ENCODE results near the gene CPVL. TPM values are rescaled to one million over a fixed set of nuclear protein-coding genes. Genes with fewer than 3 reads are reported as not detected.

The CPVL gene
- total and polyA plus RNA-seq, 4 donors: 6.0 to 39.0 (median 12.9) TPM

DNA sequence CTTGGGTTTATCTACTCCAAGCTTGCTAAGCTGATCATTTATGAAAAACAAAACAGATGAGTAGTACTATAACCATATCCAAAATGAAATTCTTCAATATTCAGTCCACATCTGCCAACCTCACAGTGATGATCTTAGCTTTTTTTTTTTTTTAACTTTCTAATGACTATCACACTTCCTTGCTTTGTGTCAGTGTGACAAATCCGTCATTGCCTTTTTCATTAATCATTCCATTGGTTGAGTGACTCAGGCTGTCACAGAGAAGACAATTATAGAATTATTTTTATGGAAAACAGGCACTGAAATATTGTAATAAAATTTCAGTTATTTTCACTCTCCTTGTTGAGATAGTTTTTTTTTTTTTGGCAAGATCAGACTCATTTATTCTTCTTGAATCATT lies 70.7 kb downstream of the CPVL start:
- Histone ChIP-seq H3K9me3 (ENCODE audit: control insufficient read depth in 4 of 4, low read length in 3 of 4) (no peaks in the 10 kb centered on the region), H3K27ac (ENCODE audit: low read depth in 1 of 2, low read length in 2 of 2) (no peak overlapping the region), H3K4me3 (ENCODE audit: low read depth in 1 of 3, low read length in 3 of 3) (no peak overlapping the region), H3K36me3 (ENCODE audit: control insufficient read depth in 4 of 4, insufficient read depth in 3 of 4, low read depth in 1 of 4, low read length in 3 of 4) (no peaks in the 10 kb centered on the region), H3K27me3 (ENCODE audit: control insufficient read depth in 4 of 4, insufficient read depth in 4 of 4, low read length in 3 of 4) (no peaks in the 10 kb centered on the region), H3K4me1 (ENCODE audit: control insufficient read depth in 4 of 4, insufficient read depth in 4 of 4, low read length in 3 of 4) (no peaks in the 10 kb centered on the region), H3K9ac (ENCODE audit: low read depth in 1 of 2, low read length in 2 of 2) (no peak overlapping the region)
- no peak for DNase-seq (ENCODE audit: low spot score)
- TF ChIP-seq HNF4G (IDR thresholded peaks at IDR 0.05) (no peak), HNF4A (conservative IDR thresholded peaks at IDR 0.05) (no peak), FOXA1 (IDR thresholded peaks at IDR 0.05) (no peak), YY1 (IDR thresholded peaks at IDR 0.05) (no peak), EGR1 (IDR thresholded peaks at IDR 0.05; ENCODE audit: low read depth in 2 of 2) (no peak), MAX (IDR thresholded peaks at IDR 0.05) (no peak), SP1 (IDR thresholded peaks at IDR 0.05) (no peak), NR2F2 (IDR thresholded peaks at IDR 0.05) (no peak), RAD21 (IDR thresholded peaks at IDR 0.05) (no peak), JUND (IDR thresholded peaks at IDR 0.05) (no peak), TAF1 (conservative IDR thresholded peaks at IDR 0.05) (no peak), FOXA2 (IDR thresholded peaks at IDR 0.05) (no peak), GABPA (IDR thresholded peaks at IDR 0.05 in 1 of 2, conservative IDR thresholded peaks at IDR 0.05 in 1 of 2) (no peak), RXRA (IDR thresholded peaks at IDR 0.05) (no peak)
- TF ChIP-seq, protein P1, sequence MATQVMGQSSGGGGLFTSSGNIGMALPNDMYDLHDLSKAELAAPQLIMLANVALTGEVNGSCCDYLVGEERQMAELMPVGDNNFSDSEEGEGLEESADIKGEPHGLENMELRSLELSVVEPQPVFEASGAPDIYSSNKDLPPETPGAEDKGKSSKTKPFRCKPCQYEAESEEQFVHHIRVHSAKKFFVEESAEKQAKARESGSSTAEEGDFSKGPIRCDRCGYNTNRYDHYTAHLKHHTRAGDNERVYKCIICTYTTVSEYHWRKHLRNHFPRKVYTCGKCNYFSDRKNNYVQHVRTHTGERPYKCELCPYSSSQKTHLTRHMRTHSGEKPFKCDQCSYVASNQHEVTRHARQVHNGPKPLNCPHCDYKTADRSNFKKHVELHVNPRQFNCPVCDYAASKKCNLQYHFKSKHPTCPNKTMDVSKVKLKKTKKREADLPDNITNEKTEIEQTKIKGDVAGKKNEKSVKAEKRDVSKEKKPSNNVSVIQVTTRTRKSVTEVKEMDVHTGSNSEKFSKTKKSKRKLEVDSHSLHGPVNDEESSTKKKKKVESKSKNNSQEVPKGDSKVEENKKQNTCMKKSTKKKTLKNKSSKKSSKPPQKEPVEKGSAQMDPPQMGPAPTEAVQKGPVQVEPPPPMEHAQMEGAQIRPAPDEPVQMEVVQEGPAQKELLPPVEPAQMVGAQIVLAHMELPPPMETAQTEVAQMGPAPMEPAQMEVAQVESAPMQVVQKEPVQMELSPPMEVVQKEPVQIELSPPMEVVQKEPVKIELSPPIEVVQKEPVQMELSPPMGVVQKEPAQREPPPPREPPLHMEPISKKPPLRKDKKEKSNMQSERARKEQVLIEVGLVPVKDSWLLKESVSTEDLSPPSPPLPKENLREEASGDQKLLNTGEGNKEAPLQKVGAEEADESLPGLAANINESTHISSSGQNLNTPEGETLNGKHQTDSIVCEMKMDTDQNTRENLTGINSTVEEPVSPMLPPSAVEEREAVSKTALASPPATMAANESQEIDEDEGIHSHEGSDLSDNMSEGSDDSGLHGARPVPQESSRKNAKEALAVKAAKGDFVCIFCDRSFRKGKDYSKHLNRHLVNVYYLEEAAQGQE (IDR thresholded peaks at IDR 0.05): no peak
- TF ChIP-seq, protein P2, sequence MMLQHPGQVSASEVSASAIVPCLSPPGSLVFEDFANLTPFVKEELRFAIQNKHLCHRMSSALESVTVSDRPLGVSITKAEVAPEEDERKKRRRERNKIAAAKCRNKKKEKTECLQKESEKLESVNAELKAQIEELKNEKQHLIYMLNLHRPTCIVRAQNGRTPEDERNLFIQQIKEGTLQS (IDR thresholded peaks at IDR 0.05): no peak
- TF ChIP-seq, protein P3, sequence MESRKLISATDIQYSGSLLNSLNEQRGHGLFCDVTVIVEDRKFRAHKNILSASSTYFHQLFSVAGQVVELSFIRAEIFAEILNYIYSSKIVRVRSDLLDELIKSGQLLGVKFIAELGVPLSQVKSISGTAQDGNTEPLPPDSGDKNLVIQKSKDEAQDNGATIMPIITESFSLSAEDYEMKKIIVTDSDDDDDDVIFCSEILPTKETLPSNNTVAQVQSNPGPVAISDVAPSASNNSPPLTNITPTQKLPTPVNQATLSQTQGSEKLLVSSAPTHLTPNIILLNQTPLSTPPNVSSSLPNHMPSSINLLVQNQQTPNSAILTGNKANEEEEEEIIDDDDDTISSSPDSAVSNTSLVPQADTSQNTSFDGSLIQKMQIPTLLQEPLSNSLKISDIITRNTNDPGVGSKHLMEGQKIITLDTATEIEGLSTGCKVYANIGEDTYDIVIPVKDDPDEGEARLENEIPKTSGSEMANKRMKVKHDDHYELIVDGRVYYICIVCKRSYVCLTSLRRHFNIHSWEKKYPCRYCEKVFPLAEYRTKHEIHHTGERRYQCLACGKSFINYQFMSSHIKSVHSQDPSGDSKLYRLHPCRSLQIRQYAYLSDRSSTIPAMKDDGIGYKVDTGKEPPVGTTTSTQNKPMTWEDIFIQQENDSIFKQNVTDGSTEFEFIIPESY (IDR thresholded peaks at IDR 0.05): no peak
- TF ChIP-seq, protein P4, sequence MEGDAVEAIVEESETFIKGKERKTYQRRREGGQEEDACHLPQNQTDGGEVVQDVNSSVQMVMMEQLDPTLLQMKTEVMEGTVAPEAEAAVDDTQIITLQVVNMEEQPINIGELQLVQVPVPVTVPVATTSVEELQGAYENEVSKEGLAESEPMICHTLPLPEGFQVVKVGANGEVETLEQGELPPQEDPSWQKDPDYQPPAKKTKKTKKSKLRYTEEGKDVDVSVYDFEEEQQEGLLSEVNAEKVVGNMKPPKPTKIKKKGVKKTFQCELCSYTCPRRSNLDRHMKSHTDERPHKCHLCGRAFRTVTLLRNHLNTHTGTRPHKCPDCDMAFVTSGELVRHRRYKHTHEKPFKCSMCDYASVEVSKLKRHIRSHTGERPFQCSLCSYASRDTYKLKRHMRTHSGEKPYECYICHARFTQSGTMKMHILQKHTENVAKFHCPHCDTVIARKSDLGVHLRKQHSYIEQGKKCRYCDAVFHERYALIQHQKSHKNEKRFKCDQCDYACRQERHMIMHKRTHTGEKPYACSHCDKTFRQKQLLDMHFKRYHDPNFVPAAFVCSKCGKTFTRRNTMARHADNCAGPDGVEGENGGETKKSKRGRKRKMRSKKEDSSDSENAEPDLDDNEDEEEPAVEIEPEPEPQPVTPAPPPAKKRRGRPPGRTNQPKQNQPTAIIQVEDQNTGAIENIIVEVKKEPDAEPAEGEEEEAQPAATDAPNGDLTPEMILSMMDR (IDR thresholded peaks at IDR 0.05; ENCODE audit: low read depth, low read length, missing input control): no peak
- WGBS: 85% methylated on average over 1 of the region's 1 CpG
